ENCODE data around the gene MAPK9.
A peak's percentile ranks its signal among the peaks of the same experiment; 100 is the strongest.
"Not testable (repeated sequence)": the region's sequence is repeated elsewhere in the genome, so short reads cannot be mapped to it uniquely, and the experiment has no call there.

The MAPK9 gene

GRCh38 chr5:180212363-180213255 is 79.3 kb downstream of the MAPK9 start:
- 81 to 85% methylated on average over 18 of the region's 19 CpGs for WGBS, 2 experiments (ENCODE audit: insufficient coverage in 2 of 2)
- H3K4me3 ChIP-seq (ENCODE audit: extremely low read depth, insufficient read depth, low read length, poor library complexity, severe bottlenecking): no peak overlapping the region
- no peaks in the 10 kb centered on the region for H3K4me1 ChIP-seq (ENCODE audit: control insufficient read depth, insufficient read depth, low read length, poor library complexity, severe bottlenecking)
- H3K36me3 ChIP-seq (ENCODE audit: control insufficient read depth, insufficient read depth, low read length): no peaks in the 10 kb centered on the region
- no peak overlapping the region for H3K27ac ChIP-seq (ENCODE audit: low read depth, low read length, severe bottlenecking)
- H3K9me3 ChIP-seq (ENCODE audit: control insufficient read depth, low read length): no peaks in the 10 kb centered on the region

DNA sequence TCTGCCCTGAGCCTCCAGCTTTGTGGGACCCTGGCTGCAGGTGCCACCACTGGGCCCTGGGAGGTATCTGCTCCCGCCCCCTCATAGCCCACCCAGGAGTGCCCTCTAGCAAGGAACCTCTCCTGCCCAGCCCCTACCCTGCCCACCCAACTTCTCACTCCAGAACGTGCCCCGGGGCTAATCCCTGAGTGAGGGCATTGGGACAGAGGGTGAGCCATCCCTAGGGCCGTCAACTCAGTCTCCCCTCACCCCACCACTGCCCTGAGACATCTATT is 80.2 kb downstream of the MAPK9 start:
- Histone ChIP-seq H3K36me3 (ENCODE audit: control insufficient read depth, insufficient read depth, low read length) (no peaks in the 10 kb centered on the region), H3K4me1 (ENCODE audit: control insufficient read depth, insufficient read depth, low read length, poor library complexity, severe bottlenecking) (no peaks in the 10 kb centered on the region), H3K4me3 (ENCODE audit: extremely low read depth, insufficient read depth, low read length, poor library complexity, severe bottlenecking) (no peak overlapping the region), H3K9me3 (ENCODE audit: control insufficient read depth, low read length) (no peaks in the 10 kb centered on the region), H3K27ac (ENCODE audit: low read depth, low read length, severe bottlenecking) (no peak overlapping the region)
- WGBS, 2 experiments (ENCODE audit: insufficient coverage in 2 of 2): 75 to 80% methylated on average over 1 to 3 of the region's 4 CpGs

DNA sequence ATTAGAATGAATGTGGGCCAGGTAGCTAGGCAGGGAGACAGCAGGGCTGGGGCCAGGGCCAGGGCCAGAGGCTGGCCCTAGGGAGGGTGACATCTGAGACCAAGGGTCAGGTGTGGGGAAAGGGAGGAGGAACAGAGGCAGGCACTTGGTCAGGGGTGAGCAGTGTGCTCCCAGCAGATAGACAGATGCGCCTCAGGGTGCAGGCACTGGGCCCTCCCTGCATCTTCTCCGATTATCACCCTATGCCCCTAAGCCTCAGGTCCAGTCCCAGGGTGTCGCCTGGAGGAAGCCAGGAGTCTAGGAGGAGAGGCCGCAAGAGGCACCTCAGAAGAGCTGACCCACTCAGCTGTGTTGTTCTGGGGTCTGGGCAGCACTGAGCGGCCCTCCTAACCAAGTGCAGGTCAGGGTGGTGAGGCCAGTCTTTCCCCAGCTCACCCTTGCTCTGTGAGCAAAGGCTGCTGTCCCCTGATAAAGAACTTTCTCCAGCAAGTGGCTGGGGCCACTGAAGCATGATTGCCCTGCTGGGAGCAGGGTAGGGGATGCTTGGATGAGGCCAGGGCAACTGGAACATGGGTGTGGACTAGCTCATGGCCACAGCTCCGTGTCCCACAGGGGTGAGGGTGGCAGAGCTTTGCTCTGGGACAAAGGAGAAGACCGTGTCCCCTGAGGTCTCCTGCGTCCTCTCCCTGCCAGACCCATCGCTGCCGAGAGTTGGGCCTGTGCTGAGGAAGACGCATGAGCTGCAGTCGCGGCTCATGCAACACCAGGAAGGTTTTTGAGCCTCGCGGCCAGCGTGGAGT is 80.7 kb downstream of the MAPK9 start:
- 87 to 95% methylated on average over 9 to 15 of the region's 16 CpGs for WGBS, 2 experiments (ENCODE audit: insufficient coverage in 2 of 2)
- Histone ChIP-seq H3K36me3 (ENCODE audit: control insufficient read depth, insufficient read depth, low read length) (no peaks in the 10 kb centered on the region), H3K4me1 (ENCODE audit: control insufficient read depth, insufficient read depth, low read length, poor library complexity, severe bottlenecking) (no peaks in the 10 kb centered on the region), H3K4me3 (ENCODE audit: extremely low read depth, insufficient read depth, low read length, poor library complexity, severe bottlenecking) (no peak overlapping the region), H3K27ac (ENCODE audit: low read depth, low read length, severe bottlenecking) (no peak overlapping the region), H3K9me3 (ENCODE audit: control insufficient read depth, low read length) (no peaks in the 10 kb centered on the region)

GRCh38 chr5:180210077-180210476 is 81.8 kb downstream of the MAPK9 start:
- H3K4me3 ChIP-seq (ENCODE audit: extremely low read depth, insufficient read depth, low read length, poor library complexity, severe bottlenecking); H3K36me3 ChIP-seq (ENCODE audit: control insufficient read depth, insufficient read depth, low read length); H3K27ac ChIP-seq (ENCODE audit: low read depth, low read length, severe bottlenecking); H3K4me1 ChIP-seq (ENCODE audit: control insufficient read depth, insufficient read depth, low read length, poor library complexity, severe bottlenecking); H3K9me3 ChIP-seq (ENCODE audit: control insufficient read depth, low read length): not testable (repeated sequence)
- 90 to 95% methylated on average over 9 of the region's 12 CpGs for WGBS, 2 experiments (ENCODE audit: insufficient coverage in 2 of 2)

GRCh38 chr5:180209137-180209581 is 82.7 kb downstream of the MAPK9 start, which contains the start of gene RASGEF1C:
Gene RASGEF1C (minus strand): TSS chr5:180209211. CDS start chr5:180138052, 71,159 bp downstream.
- 6 to 8% methylated on average over 27 to 42 of the region's 55 CpGs for WGBS, 2 experiments (ENCODE audit: insufficient coverage in 2 of 2)
- Histone ChIP-seq H3K36me3 (ENCODE audit: control insufficient read depth, insufficient read depth, low read length) (no peaks in the 10 kb centered on the region), H3K9me3 (ENCODE audit: control insufficient read depth, low read length) (no peaks in the 10 kb centered on the region), H3K4me1 (ENCODE audit: control insufficient read depth, insufficient read depth, low read length, poor library complexity, severe bottlenecking) (no peaks in the 10 kb centered on the region), H3K4me3 (ENCODE audit: extremely low read depth, insufficient read depth, low read length, poor library complexity, severe bottlenecking) (peak within 1 kb of the TSS; percentile 34), H3K27ac (ENCODE audit: low read depth, low read length, severe bottlenecking) (no peak within 1 kb of the TSS)

- WGBS, 2 experiments (ENCODE audit: insufficient coverage in 2 of 2): 4 to 10% methylated on average over 50 to 56 of the region's 65 CpGs
- Histone ChIP-seq H3K4me3 (ENCODE audit: extremely low read depth, insufficient read depth, low read length, poor library complexity, severe bottlenecking) (peak overlapping the region; percentile 34), H3K9me3 (ENCODE audit: control insufficient read depth, low read length) (no peaks in the 10 kb centered on the region), H3K4me1 (ENCODE audit: control insufficient read depth, insufficient read depth, low read length, poor library complexity, severe bottlenecking) (no peaks in the 10 kb centered on the region), H3K27ac (ENCODE audit: low read depth, low read length, severe bottlenecking) (no peak overlapping the region), H3K36me3 (ENCODE audit: control insufficient read depth, insufficient read depth, low read length) (no peaks in the 10 kb centered on the region)
Observed at GRCh38 chr5:180208435-180209081, 83.3 kb downstream of the MAPK9 start.

DNA sequence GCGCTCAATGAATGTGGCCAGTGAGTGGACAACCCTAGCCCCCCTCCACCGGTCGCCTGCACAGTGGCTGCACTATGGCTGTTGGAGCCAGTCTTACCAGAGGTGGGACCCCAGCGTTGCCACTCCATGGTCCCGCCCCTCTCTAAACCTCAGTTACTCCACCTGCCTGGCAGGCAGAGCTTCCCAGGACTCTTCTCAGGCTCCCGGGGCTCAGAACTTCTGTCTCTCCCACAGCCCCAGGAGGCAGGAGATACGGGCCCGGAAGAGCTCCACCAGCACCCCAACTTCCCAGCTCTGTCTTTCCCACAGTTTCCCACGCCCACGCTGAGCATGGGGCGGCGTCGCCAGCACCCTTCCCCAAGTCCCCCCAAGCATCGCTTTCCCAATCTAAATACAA is 83.8 kb downstream of the MAPK9 start:
- no peak overlapping the region for H3K27ac ChIP-seq (ENCODE audit: low read depth, low read length, severe bottlenecking)
- no peaks in the 10 kb centered on the region for H3K36me3 ChIP-seq (ENCODE audit: control insufficient read depth, insufficient read depth, low read length)
- H3K9me3 ChIP-seq (ENCODE audit: control insufficient read depth, low read length): no peaks in the 10 kb centered on the region
- 83 to 85% methylated on average over 12 of the region's 14 CpGs for WGBS, 2 experiments (ENCODE audit: insufficient coverage in 2 of 2)
- no peaks in the 10 kb centered on the region for H3K4me1 ChIP-seq (ENCODE audit: control insufficient read depth, insufficient read depth, low read length, poor library complexity, severe bottlenecking)
- H3K4me3 ChIP-seq (ENCODE audit: extremely low read depth, insufficient read depth, low read length, poor library complexity, severe bottlenecking): no peak overlapping the region

- no peaks in the 10 kb centered on the region for H3K9me3 ChIP-seq (ENCODE audit: control insufficient read depth, low read length)
- no peak overlapping the region for H3K4me3 ChIP-seq (ENCODE audit: extremely low read depth, insufficient read depth, low read length, poor library complexity, severe bottlenecking)
- H3K4me1 ChIP-seq (ENCODE audit: control insufficient read depth, insufficient read depth, low read length, poor library complexity, severe bottlenecking): no peaks in the 10 kb centered on the region
- no peak overlapping the region for H3K27ac ChIP-seq (ENCODE audit: low read depth, low read length, severe bottlenecking)
- no peaks in the 10 kb centered on the region for H3K36me3 ChIP-seq (ENCODE audit: control insufficient read depth, insufficient read depth, low read length)
- WGBS, 2 experiments (ENCODE audit: insufficient coverage in 2 of 2): 89 to 91% methylated on average over 14 to 23 of the region's 25 CpGs
Observed at GRCh38 chr5:180207593-180207992, 84.3 kb downstream of the MAPK9 start.

DNA sequence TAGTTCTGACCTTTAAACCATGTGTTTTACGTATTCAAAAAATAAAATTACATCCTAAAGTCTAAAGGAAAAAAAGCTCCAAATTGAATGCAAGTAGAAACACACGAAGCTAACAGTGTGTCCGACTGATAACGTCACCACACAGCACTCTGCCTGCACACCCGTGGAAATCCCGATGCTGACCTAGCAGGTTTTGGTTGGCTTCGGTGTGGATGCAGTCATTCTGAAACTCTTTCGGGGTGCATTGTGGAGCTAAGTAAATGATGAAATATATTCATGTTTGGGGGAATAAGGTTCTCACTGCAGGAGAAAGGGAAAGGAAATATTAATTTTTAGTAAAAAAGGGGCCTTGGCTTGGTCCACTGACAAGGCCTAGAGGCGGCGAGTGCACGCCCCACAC is 84.9 kb downstream of the MAPK9 start:
- WGBS, 2 experiments (ENCODE audit: insufficient coverage in 2 of 2): 87 to 93% methylated on average over 9 to 10 of the region's 11 CpGs
- H3K4me1 ChIP-seq (ENCODE audit: control insufficient read depth, insufficient read depth, low read length, poor library complexity, severe bottlenecking): no peaks in the 10 kb centered on the region

GRCh38 chr5:180205916-180206315 is 86.0 kb downstream of the MAPK9 start:
- 50% methylated on average over 1 of the region's 1 CpG; no CpG with 5 or more reads in 1 of the 2 experiments for WGBS, 2 experiments (ENCODE audit: insufficient coverage in 2 of 2)
- Histone ChIP-seq H3K4me3 (ENCODE audit: extremely low read depth, insufficient read depth, low read length, poor library complexity, severe bottlenecking) (no peak overlapping the region), H3K27ac (ENCODE audit: low read depth, low read length, severe bottlenecking) (no peak overlapping the region), H3K36me3 (ENCODE audit: control insufficient read depth, insufficient read depth, low read length) (no peaks in the 10 kb centered on the region), H3K4me1 (ENCODE audit: control insufficient read depth, insufficient read depth, low read length, poor library complexity, severe bottlenecking) (no peaks in the 10 kb centered on the region), H3K9me3 (ENCODE audit: control insufficient read depth, low read length) (no peaks in the 10 kb centered on the region)

More for the DNA sequence above, 84.9 kb downstream of the MAPK9 start:
- no peak overlapping the region for H3K27ac ChIP-seq (ENCODE audit: low read depth, low read length, severe bottlenecking)
- no peaks in the 10 kb centered on the region for H3K36me3 ChIP-seq (ENCODE audit: control insufficient read depth, insufficient read depth, low read length)
- H3K9me3 ChIP-seq (ENCODE audit: control insufficient read depth, low read length): no peaks in the 10 kb centered on the region
- no peak overlapping the region for H3K4me3 ChIP-seq (ENCODE audit: extremely low read depth, insufficient read depth, low read length, poor library complexity, severe bottlenecking)
